ENCODE results near the gene TPCN1.

The TPCN1 gene

GRCh38 chr12:113221181-113221996, at the start of gene TPCN1:
TPCN1 (plus strand) TSS chr12:113221464; CDS start chr12:113226853, 5,389 bp downstream.
- peak; percentile 82 to 100 for DNase-seq

- DNase-seq: no peak
These were observed 49.7 kb upstream of the TPCN1 start for GRCh38 chr12:113171543-113171942.

GRCh38 chr12:113172185-113172584, 49.1 kb upstream of the TPCN1 start:
- no peak for DNase-seq

GRCh38 chr12:113173081-113173698, 48.1 kb upstream of the TPCN1 start:
- no peak for DNase-seq

GRCh38 chr12:113174461-113175384, 46.5 kb upstream of the TPCN1 start:
- DNase-seq: peak; percentile 12 to 40

GRCh38 chr12:113179023-113179422, 42.2 kb upstream of the TPCN1 start:
- DNase-seq: no peak

- DNase-seq: no peak
These were observed 40.9 kb upstream of the TPCN1 start for GRCh38 chr12:113180333-113180732.

GRCh38 chr12:113181975-113182374, 39.3 kb upstream of the TPCN1 start:
- DNase-seq: no peak

- no peak for DNase-seq
These were observed 38.2 kb upstream of the TPCN1 start for GRCh38 chr12:113183030-113183589.

GRCh38 chr12:113184098-113184899, 37.0 kb upstream of the TPCN1 start:
- DNase-seq: no peak

GRCh38 chr12:113184900-113185179, 36.4 kb upstream of the TPCN1 start:
- DNase-seq: peak; percentile 85 to 92

- peak; percentile 46 to 93 for DNase-seq
These were observed 35.9 kb upstream of the TPCN1 start, which contains the start of the genes DDX54 and RITA1 for GRCh38 chr12:113185180-113186032. DDX54 (minus strand) TSS chr12:113185478; CDS start chr12:113185451, 27 bp downstream. RITA1 (plus strand) TSS chr12:113185721; CDS start chr12:113186747, 1,026 bp downstream.

GRCh38 chr12:113186033-113186365, 35.3 kb upstream of the TPCN1 start:
- DNase-seq: no peak

GRCh38 chr12:113186666-113187325, 34.5 kb upstream of the TPCN1 start:
- no peak for DNase-seq

GRCh38 chr12:113189361-113189760, 31.9 kb upstream of the TPCN1 start:
- no peak for DNase-seq

GRCh38 chr12:113190761-113191160, 30.5 kb upstream of the TPCN1 start:
- DNase-seq: no peak

GRCh38 chr12:113191227-113191626, 30.0 kb upstream of the TPCN1 start:
- no peak for DNase-seq

- no peak for DNase-seq
These were observed 26.3 kb upstream of the TPCN1 start for GRCh38 chr12:113194971-113195391.

- no peak for DNase-seq
These were observed 25.7 kb upstream of the TPCN1 start for GRCh38 chr12:113195598-113195997.

GRCh38 chr12:113196582-113196981, 24.7 kb upstream of the TPCN1 start:
- no peak for DNase-seq

GRCh38 chr12:113196990-113197389, 24.3 kb upstream of the TPCN1 start:
- peak; percentile 9 to 79 for DNase-seq
